ENCODE measurements around the gene ABR.

GRCh38 chr17:970364-970763 lies 209.4 kb downstream of the ABR start:
- TF ChIP-seq CTCF (conservative IDR thresholded peaks at IDR 0.05; ENCODE audit: low read depth, low read length) (no peak), EZH2phosphoT487 (IDR thresholded peaks at IDR 0.05; ENCODE audit: borderline replicate concordance, low read length) (no peak), EZH2 (IDR thresholded peaks at IDR 0.05; ENCODE audit: low read length, unreplicated experiment) (no peak)
